A549 (cell line): ENCODE results near the gene GRK4.

ENCODE experiments used
- TF ChIP-seq, protein P1 (sequence below): IDR thresholded peaks from 2 replicates; pipeline ENCODE4 v1.6.1; 2012
- TF ChIP-seq, protein P2 (sequence below): fragments of 200-600 bp; sonication (generic); IDR thresholded peaks from 2 replicates; pipeline ENCODE4 v1.6.1; 2016; ENCODE audit warnings: antibody characterized with exemption, mild to moderate bottlenecking, moderate library complexity
- TF ChIP-seq, protein P3 (sequence below): fragments of >200 bp; sonication (Bioruptor Twin); formaldehyde crosslinking; IDR thresholded peaks from 3 replicates; pipeline ENCODE4 v1.5.1; 2016

DNA sequence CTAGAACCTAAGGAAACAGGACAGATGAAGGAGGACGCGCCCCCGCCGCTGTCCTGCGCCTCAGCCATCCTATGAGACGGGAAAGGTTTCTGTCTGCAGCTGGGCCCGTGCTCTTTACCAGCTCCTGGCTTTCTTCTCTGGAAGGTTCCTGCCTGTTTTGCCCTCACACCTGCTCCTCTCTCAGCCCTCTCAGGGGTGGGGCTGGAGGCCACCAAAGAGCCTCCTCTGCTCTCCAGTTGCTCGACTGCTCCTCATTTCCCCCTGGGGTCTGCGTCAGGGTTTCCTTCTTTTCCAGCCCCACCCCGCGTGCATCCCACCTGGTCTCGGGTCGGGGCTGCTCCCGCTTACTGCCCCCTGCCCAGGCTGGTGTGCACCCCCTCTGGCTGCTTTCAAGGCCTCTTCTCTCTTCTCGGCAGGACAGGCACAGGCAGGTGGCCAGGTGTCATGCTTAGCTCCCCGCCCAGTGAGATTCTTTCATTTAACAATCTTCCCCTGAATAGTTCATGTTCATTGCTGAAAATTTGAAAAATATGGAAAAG lies 106.4 kb downstream of the GRK4 start:
- TF ChIP-seq, protein P1, sequence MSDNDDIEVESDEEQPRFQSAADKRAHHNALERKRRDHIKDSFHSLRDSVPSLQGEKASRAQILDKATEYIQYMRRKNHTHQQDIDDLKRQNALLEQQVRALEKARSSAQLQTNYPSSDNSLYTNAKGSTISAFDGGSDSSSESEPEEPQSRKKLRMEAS: no peak
- TF ChIP-seq, protein P2, sequence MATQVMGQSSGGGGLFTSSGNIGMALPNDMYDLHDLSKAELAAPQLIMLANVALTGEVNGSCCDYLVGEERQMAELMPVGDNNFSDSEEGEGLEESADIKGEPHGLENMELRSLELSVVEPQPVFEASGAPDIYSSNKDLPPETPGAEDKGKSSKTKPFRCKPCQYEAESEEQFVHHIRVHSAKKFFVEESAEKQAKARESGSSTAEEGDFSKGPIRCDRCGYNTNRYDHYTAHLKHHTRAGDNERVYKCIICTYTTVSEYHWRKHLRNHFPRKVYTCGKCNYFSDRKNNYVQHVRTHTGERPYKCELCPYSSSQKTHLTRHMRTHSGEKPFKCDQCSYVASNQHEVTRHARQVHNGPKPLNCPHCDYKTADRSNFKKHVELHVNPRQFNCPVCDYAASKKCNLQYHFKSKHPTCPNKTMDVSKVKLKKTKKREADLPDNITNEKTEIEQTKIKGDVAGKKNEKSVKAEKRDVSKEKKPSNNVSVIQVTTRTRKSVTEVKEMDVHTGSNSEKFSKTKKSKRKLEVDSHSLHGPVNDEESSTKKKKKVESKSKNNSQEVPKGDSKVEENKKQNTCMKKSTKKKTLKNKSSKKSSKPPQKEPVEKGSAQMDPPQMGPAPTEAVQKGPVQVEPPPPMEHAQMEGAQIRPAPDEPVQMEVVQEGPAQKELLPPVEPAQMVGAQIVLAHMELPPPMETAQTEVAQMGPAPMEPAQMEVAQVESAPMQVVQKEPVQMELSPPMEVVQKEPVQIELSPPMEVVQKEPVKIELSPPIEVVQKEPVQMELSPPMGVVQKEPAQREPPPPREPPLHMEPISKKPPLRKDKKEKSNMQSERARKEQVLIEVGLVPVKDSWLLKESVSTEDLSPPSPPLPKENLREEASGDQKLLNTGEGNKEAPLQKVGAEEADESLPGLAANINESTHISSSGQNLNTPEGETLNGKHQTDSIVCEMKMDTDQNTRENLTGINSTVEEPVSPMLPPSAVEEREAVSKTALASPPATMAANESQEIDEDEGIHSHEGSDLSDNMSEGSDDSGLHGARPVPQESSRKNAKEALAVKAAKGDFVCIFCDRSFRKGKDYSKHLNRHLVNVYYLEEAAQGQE: no peak
- TF ChIP-seq, protein P3, sequence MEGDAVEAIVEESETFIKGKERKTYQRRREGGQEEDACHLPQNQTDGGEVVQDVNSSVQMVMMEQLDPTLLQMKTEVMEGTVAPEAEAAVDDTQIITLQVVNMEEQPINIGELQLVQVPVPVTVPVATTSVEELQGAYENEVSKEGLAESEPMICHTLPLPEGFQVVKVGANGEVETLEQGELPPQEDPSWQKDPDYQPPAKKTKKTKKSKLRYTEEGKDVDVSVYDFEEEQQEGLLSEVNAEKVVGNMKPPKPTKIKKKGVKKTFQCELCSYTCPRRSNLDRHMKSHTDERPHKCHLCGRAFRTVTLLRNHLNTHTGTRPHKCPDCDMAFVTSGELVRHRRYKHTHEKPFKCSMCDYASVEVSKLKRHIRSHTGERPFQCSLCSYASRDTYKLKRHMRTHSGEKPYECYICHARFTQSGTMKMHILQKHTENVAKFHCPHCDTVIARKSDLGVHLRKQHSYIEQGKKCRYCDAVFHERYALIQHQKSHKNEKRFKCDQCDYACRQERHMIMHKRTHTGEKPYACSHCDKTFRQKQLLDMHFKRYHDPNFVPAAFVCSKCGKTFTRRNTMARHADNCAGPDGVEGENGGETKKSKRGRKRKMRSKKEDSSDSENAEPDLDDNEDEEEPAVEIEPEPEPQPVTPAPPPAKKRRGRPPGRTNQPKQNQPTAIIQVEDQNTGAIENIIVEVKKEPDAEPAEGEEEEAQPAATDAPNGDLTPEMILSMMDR: no peak
